Activated naive CD4-positive, alpha-beta T cell treated with anti-CD3 and anti-CD28 coated beads, Interleukin-2, amount 10 ng/mL, durations not matched to agents 7 days and 5 days (primary cell): Measurements from ENCODE around the gene COL25A1.

Source experiments
- CTCF ChIA-PET: fragments of 350-600 bp; sonication (Branson Sonifier 250); formaldehyde crosslinking; loops from one replicate; lab custom pipeline; 2021; ENCODE audit warnings: antibody characterized with exemption; lab: Charles Lee
- DNase-seq: peaks from one replicate; pipeline ENCODE4 v3.0.0-alpha.2; 2020
- H3K27ac Mint-ChIP-seq: one replicate; pipeline ENCODE4 v1.8.0; 2021; ENCODE audit warnings: mild to moderate bottlenecking, moderate library complexity, mixed read lengths
- H3K27me3 Mint-ChIP-seq: one replicate; pipeline ENCODE4 v1.8.0; 2021; ENCODE audit warnings: mild to moderate bottlenecking, mixed read lengths
- H3K36me3 Mint-ChIP-seq: one replicate; pipeline ENCODE4 v1.8.0; 2021; ENCODE audit warnings: mixed read lengths
- H3K4me1 Mint-ChIP-seq: one replicate; pipeline ENCODE4 v1.8.0; 2021; ENCODE audit warnings: mixed read lengths
- H3K4me3 Mint-ChIP-seq: one replicate; pipeline ENCODE4 v1.8.0; 2021; ENCODE audit warnings: mild to moderate bottlenecking, moderate library complexity, mixed read lengths
- H3K9me3 Mint-ChIP-seq: one replicate; pipeline ENCODE4 v1.8.0; 2021; ENCODE audit warnings: mixed read lengths

The COL25A1 gene

GRCh38 chr4:108982402-108983185, 319.9 kb downstream of the COL25A1 start:
- Mint-ChIP-seq H3K27ac (no peak overlapping the region), H3K27me3 (no peaks in the 10 kb centered on the region), H3K9me3 (peaks cover 2% of the 10 kb centered on the region), H3K36me3 (peaks cover 5% of the 10 kb centered on the region), H3K4me1 (peaks cover 22% of the 10 kb centered on the region), H3K4me3 (no peak overlapping the region)
- DNase-seq: no peak
- CTCF ChIA-PET: interaction anchor here (0.6 kb wide), 1 partner anchor 20 kb away, joined by 3 read pairs; no protein-coding TSS in a partner anchor

GRCh38 chr4:108980455-108981239, 321.8 kb downstream of the COL25A1 start:
- Mint-ChIP-seq H3K36me3 (peaks cover 9% of the 10 kb centered on the region), H3K4me1 (peaks cover 26% of the 10 kb centered on the region), H3K27ac (peak overlapping the region; percentile 19), H3K4me3 (no peak overlapping the region), H3K9me3 (peaks cover 2% of the 10 kb centered on the region), H3K27me3 (no peaks in the 10 kb centered on the region)
- no peak for DNase-seq
- CTCF ChIA-PET: no interaction called here

GRCh38 chr4:108979759-108980158, 322.7 kb downstream of the COL25A1 start:
- DNase-seq: no peak
- Mint-ChIP-seq H3K9me3 (peaks cover 5% of the 10 kb centered on the region), H3K27me3 (no peaks in the 10 kb centered on the region), H3K27ac (peak overlapping the region; percentile 3), H3K4me1 (peaks cover 29% of the 10 kb centered on the region), H3K4me3 (no peak overlapping the region), H3K36me3 (peaks cover 14% of the 10 kb centered on the region)
- CTCF ChIA-PET: interaction anchor here (0.8 kb wide), 1 partner anchor 14 kb away, joined by 4 read pairs; no protein-coding TSS in a partner anchor

GRCh38 chr4:108978066-108978465, 324.4 kb downstream of the COL25A1 start:
- H3K4me1 Mint-ChIP-seq: peaks cover 46% of the 10 kb centered on the region
- H3K36me3 Mint-ChIP-seq: peaks cover 25% of the 10 kb centered on the region
- peaks cover 9% of the 10 kb centered on the region for H3K9me3 Mint-ChIP-seq
- DNase-seq: no peak
- CTCF ChIA-PET: no interaction called here
- H3K27me3 Mint-ChIP-seq: no peaks in the 10 kb centered on the region
- no peak overlapping the region for H3K27ac Mint-ChIP-seq
- H3K4me3 Mint-ChIP-seq: no peak overlapping the region

GRCh38 chr4:108972613-108973283, 329.7 kb downstream of the COL25A1 start:
- H3K36me3 Mint-ChIP-seq: peaks cover 50% of the 10 kb centered on the region
- CTCF ChIA-PET: no interaction called here
- H3K27me3 Mint-ChIP-seq: no peaks in the 10 kb centered on the region
- H3K4me1 Mint-ChIP-seq: peaks cover 54% of the 10 kb centered on the region
- peak overlapping the region; percentile 92 for H3K27ac Mint-ChIP-seq
- DNase-seq: no peak
- H3K4me3 Mint-ChIP-seq: peak overlapping the region; percentile 20
- H3K9me3 Mint-ChIP-seq: peaks cover 27% of the 10 kb centered on the region

GRCh38 chr4:108971473-108971872, 331.0 kb downstream of the COL25A1 start:
- Mint-ChIP-seq H3K4me3 (no peak overlapping the region), H3K36me3 (peaks cover 46% of the 10 kb centered on the region), H3K9me3 (peaks cover 27% of the 10 kb centered on the region), H3K27ac (peak overlapping the region; percentile 92), H3K27me3 (no peaks in the 10 kb centered on the region), H3K4me1 (peaks cover 50% of the 10 kb centered on the region)
- CTCF ChIA-PET: no interaction called here
- DNase-seq: no peak

- peaks cover 6% of the 10 kb centered on the region for H3K4me1 Mint-ChIP-seq
- H3K27me3 Mint-ChIP-seq: peaks cover 6% of the 10 kb centered on the region
- CTCF ChIA-PET: interaction anchor here (0.9 kb wide), 1 partner anchor 10 kb away, joined by 3 read pairs; no protein-coding TSS in a partner anchor
- H3K9me3 Mint-ChIP-seq: peaks cover 11% of the 10 kb centered on the region
- no peak overlapping the region for H3K27ac Mint-ChIP-seq
- DNase-seq: no peak
- peaks cover 15% of the 10 kb centered on the region for H3K36me3 Mint-ChIP-seq
- H3K4me3 Mint-ChIP-seq: no peak overlapping the region
Observed at GRCh38 chr4:108965472-108966076, 336.9 kb downstream of the COL25A1 start.

- CTCF ChIA-PET: interaction anchor here (0.9 kb wide), 1 partner anchor 9 kb away, joined by 3 read pairs; no protein-coding TSS in a partner anchor
- Mint-ChIP-seq H3K4me3 (no peak overlapping the region), H3K27ac (no peak overlapping the region), H3K27me3 (peaks cover 7% of the 10 kb centered on the region), H3K36me3 (peaks cover 13% of the 10 kb centered on the region), H3K9me3 (peaks cover 11% of the 10 kb centered on the region), H3K4me1 (peaks cover 4% of the 10 kb centered on the region)
- no peak for DNase-seq
Observed at GRCh38 chr4:108965016-108965415, 337.4 kb downstream of the COL25A1 start.

GRCh38 chr4:108963910-108964309, 338.5 kb downstream of the COL25A1 start:
- CTCF ChIA-PET: no interaction called here
- H3K4me3 Mint-ChIP-seq: no peak overlapping the region
- H3K9me3 Mint-ChIP-seq: peaks cover 5% of the 10 kb centered on the region
- peaks cover 7% of the 10 kb centered on the region for H3K36me3 Mint-ChIP-seq
- H3K27me3 Mint-ChIP-seq: peaks cover 7% of the 10 kb centered on the region
- DNase-seq: no peak
- peaks cover 2% of the 10 kb centered on the region for H3K4me1 Mint-ChIP-seq
- no peak overlapping the region for H3K27ac Mint-ChIP-seq

GRCh38 chr4:108959491-108959890, 343.0 kb downstream of the COL25A1 start:
- Mint-ChIP-seq H3K4me3 (no peak overlapping the region), H3K27ac (no peak overlapping the region), H3K4me1 (no peaks in the 10 kb centered on the region), H3K27me3 (peaks cover 17% of the 10 kb centered on the region), H3K9me3 (no peaks in the 10 kb centered on the region), H3K36me3 (no peaks in the 10 kb centered on the region)
- CTCF ChIA-PET: no interaction called here
- DNase-seq: no peak

GRCh38 chr4:108954880-108955279, 347.6 kb downstream of the COL25A1 start:
- Mint-ChIP-seq H3K9me3 (no peaks in the 10 kb centered on the region), H3K27ac (no peak overlapping the region), H3K4me3 (no peak overlapping the region), H3K4me1 (peaks cover 7% of the 10 kb centered on the region), H3K36me3 (peaks cover 3% of the 10 kb centered on the region), H3K27me3 (peaks cover 10% of the 10 kb centered on the region)
- no peak for DNase-seq
- CTCF ChIA-PET: interaction anchor here (1.0 kb wide), 1 partner anchor 378 kb away, joined by 3 read pairs; no protein-coding TSS in a partner anchor

- no peak overlapping the region for H3K4me3 Mint-ChIP-seq
- H3K4me1 Mint-ChIP-seq: peaks cover 8% of the 10 kb centered on the region
- peaks cover 3% of the 10 kb centered on the region for H3K36me3 Mint-ChIP-seq
- no peak overlapping the region for H3K27ac Mint-ChIP-seq
- H3K9me3 Mint-ChIP-seq: no peaks in the 10 kb centered on the region
- DNase-seq: no peak
- H3K27me3 Mint-ChIP-seq: peaks cover 10% of the 10 kb centered on the region
- CTCF ChIA-PET: no interaction called here
Observed at GRCh38 chr4:108953941-108954340, 348.5 kb downstream of the COL25A1 start.

- H3K9me3 Mint-ChIP-seq: no peaks in the 10 kb centered on the region
- no peak overlapping the region for H3K4me3 Mint-ChIP-seq
- peaks cover 8% of the 10 kb centered on the region for H3K4me1 Mint-ChIP-seq
- CTCF ChIA-PET: interaction anchor here (1.1 kb wide), 1 partner anchor 11 kb away, joined by 3 read pairs; no protein-coding TSS in a partner anchor
- DNase-seq: no peak
- H3K27ac Mint-ChIP-seq: no peak overlapping the region
- H3K27me3 Mint-ChIP-seq: peaks cover 4% of the 10 kb centered on the region
- H3K36me3 Mint-ChIP-seq: peaks cover 3% of the 10 kb centered on the region
Observed at GRCh38 chr4:108950158-108950915, 352.1 kb downstream of the COL25A1 start.
